ENCODE data around the gene VAV3.
"Not testable (repeated sequence)": the region's sequence is repeated elsewhere in the genome, so short reads cannot be mapped to it uniquely, and the experiment has no call there.

The VAV3 gene

DNA sequence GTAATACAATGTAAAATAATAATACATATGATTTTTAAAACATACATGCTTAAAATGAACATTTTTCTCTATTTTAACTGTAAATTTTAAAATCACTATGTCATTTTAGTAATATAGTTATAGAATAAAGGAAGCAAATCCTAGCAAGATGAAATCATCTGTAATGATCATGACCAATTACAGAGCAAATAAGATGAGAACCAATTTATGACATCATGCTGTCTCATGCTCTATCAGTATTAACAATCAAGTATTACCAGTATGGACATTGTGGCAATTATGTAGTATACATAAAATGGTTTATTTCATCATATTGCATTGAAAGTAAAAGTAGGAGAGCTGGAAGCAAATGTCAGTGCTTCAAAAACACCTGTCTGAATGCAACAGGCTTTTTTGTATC is 255.0 kb downstream of the VAV3 start:
- TF ChIP-seq, protein P1, sequence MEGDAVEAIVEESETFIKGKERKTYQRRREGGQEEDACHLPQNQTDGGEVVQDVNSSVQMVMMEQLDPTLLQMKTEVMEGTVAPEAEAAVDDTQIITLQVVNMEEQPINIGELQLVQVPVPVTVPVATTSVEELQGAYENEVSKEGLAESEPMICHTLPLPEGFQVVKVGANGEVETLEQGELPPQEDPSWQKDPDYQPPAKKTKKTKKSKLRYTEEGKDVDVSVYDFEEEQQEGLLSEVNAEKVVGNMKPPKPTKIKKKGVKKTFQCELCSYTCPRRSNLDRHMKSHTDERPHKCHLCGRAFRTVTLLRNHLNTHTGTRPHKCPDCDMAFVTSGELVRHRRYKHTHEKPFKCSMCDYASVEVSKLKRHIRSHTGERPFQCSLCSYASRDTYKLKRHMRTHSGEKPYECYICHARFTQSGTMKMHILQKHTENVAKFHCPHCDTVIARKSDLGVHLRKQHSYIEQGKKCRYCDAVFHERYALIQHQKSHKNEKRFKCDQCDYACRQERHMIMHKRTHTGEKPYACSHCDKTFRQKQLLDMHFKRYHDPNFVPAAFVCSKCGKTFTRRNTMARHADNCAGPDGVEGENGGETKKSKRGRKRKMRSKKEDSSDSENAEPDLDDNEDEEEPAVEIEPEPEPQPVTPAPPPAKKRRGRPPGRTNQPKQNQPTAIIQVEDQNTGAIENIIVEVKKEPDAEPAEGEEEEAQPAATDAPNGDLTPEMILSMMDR (IDR thresholded peaks at IDR 0.05; ENCODE audit: insufficient read depth, low read length, missing control alignments): no peak
- no peak for DNase-seq (ENCODE audit: low read depth, low spot score)
- CTCF ChIA-PET: no interaction called here
- H3K4me3 ChIP-seq (ENCODE audit: low read depth, low read length): no peak overlapping the region
- POLR2A ChIA-PET: no interaction called here

DNA sequence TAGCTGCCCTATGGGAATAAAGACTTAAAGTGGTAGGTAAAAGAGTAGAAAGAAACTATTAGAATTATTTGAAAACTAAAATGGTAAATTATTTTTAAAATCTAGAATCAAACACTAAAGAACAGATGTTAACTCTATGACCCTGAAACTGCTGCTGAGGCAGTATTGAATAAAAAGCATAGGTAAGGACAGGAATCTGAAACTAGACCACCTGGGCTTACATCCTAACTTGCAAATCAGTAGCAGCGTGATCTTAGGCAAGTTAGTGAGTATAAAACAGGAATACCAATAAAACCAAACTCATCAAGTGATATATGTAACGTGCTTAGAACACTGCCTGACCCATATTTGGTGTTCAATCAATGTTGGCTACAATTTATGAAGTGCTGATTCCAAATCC is 257.9 kb downstream of the VAV3 start:
- no peak overlapping the region for H3K4me3 ChIP-seq (ENCODE audit: low read depth, low read length)
- ChIA-PET POLR2A (no interaction called here), CTCF (interaction anchor here (2.0 kb wide), 1 partner anchor 177 kb away, joined by 5 read pairs; no protein-coding TSS in a partner anchor)
- DNase-seq (ENCODE audit: low read depth, low spot score): no peak
- TF ChIP-seq, protein P1 (IDR thresholded peaks at IDR 0.05; ENCODE audit: insufficient read depth, low read length, missing control alignments): no peak

DNA sequence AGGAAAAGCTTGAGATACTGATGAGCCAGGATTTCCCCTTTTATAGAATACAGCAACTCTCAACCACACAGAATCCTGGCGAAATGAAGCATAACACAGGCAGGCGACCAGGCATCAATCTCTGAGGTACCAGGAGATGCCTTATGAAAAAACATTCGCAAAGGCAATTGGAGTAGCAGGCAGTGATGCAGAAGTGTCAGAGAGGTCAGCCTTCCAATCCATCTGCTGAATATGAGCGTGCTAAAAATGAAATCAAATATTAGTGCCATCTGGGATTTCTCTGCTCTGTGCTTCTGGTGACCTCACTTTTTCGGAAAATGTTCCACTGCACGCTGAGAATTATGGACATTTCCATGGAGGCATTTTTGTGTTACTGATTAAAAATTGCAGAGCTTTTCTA is 258.8 kb downstream of the VAV3 start:
- no peak for DNase-seq (ENCODE audit: low read depth, low spot score)
- TF ChIP-seq, protein P1 (IDR thresholded peaks at IDR 0.05; ENCODE audit: insufficient read depth, low read length, missing control alignments): no peak
- H3K4me3 ChIP-seq (ENCODE audit: low read depth, low read length): no peak overlapping the region
- ChIA-PET CTCF (interaction anchor here (2.0 kb wide), 1 partner anchor 176 kb away, joined by 5 read pairs; no protein-coding TSS in a partner anchor), POLR2A (no interaction called here)

DNA sequence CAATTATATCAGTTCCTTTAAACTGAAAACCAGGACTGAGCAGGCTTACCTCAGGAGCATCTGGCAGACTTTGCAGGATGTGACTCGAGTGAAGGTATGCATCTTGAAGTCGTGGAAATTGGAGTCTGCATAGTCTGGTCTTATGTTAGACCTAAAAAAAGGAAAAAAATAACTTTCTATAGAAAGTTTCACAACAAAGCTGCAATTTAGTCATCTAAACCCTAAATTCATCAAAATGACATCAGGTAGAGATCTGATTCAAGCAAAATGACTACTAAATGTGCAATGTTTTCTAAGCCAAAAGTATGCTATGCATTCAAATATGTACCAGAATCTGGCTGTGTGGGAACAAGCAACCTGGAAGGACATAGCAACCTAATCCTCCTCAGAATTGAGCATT is 260.1 kb downstream of the VAV3 start:
- ChIA-PET CTCF (no interaction called here), POLR2A (no interaction called here)
- H3K4me3 ChIP-seq (ENCODE audit: low read depth, low read length): no peak overlapping the region
- TF ChIP-seq, protein P1 (IDR thresholded peaks at IDR 0.05; ENCODE audit: insufficient read depth, low read length, missing control alignments): no peak
- DNase-seq (ENCODE audit: low read depth, low spot score): peak; percentile 28

DNA sequence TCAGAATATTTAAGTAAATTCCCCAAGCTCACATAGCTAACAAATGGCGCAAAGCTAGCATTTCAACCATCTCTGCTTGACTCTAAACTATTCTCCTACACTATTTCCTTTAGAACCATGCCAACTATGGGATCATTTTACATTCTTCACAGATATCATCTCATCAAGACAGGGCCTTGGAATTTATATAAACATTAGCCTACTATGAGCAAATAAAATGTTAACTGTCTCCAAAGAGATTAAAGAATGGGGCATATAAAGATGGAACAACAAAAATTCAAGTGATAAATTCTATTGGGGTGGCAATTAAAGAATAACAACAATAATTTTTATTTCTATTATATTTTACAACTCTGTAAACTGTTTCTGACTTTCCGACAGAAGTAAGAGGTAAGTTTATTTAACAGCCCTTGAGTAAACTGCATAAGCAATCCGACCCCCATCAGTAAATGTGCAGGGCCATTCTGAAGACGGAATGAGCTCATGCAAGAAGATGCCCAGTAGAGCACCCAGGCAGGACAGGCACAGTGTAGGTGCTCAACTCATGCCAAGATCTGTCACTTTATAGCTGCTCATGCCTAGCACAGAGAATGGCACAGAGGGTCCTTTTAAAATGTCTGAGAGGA is 261.9 kb downstream of the VAV3 start:
- ChIA-PET POLR2A (no interaction called here), CTCF (interaction anchor here (1.1 kb wide), 1 partner anchor 48 kb away, joined by 3 read pairs; no protein-coding TSS in a partner anchor)
- TF ChIP-seq, protein P1 (IDR thresholded peaks at IDR 0.05; ENCODE audit: insufficient read depth, low read length, missing control alignments): no peak
- DNase-seq (ENCODE audit: low read depth, low spot score): peak; percentile 63
- no peak overlapping the region for H3K4me3 ChIP-seq (ENCODE audit: low read depth, low read length)

DNA sequence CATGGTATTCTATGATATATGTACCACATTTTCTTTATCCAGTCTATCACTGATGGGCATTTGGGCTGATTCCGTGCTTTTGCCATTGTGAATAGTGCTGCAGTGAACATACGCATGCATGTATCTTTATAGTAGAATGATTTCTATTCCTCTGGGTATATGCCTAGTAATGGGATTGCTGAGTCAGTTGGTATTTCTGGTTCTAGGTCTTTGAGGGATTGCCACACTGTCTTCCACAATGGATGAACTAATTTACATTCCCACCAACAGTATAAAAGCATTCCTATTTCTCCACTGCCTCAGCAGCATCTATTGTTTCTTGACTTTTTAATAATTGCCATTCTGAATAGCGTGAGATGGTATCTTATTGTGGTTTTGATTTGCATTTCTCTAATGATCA is 264.3 kb downstream of the VAV3 start:
- POLR2A ChIA-PET; H3K4me3 ChIP-seq (ENCODE audit: low read depth, low read length); CTCF ChIA-PET: not testable (repeated sequence)
- peak; percentile 14 for DNase-seq (ENCODE audit: low read depth, low spot score)

DNA sequence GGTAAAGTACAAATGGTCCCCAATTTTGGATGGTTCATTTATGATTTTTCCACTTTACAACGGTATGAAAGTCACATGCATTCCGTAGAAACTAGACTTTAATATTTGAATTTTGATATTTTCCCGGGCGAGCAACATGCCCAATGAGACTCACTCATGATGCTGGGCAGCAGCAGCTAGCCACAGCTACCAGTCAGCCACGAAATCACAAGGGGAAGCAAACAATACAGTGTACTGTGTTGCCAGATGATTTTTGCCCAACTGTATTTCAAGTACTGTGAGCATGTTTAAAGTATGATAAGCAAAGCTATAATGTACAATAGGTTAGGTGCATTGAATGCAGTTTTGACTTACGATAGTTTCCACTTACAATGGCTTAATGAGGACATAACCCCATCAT is 266.8 kb downstream of the VAV3 start:
- no peak overlapping the region for H3K4me3 ChIP-seq (ENCODE audit: low read depth, low read length)
- DNase-seq (ENCODE audit: low read depth, low spot score): no peak
- ChIA-PET CTCF (no interaction called here), POLR2A (no interaction called here)
- TF ChIP-seq, protein P1 (IDR thresholded peaks at IDR 0.05; ENCODE audit: insufficient read depth, low read length, missing control alignments): no peak

All from AG04449 (cell line).